Tibial artery (tissue), 4 donors: ENCODE data around the gene CRKL.

ENCODE experiments used
- DNase-seq, 2 donors: peaks; one replicate each; pipeline ENCODE4 v3.0.0-alpha.2; 2019
- H3K27ac ChIP-seq, 2 donors: fragments of 200-600 bp; sonication (generic) in 1 of 2; 1 replicate in 1 of 2; 2 replicates in 1 of 2; pipeline ENCODE4 v1.5.1; 2018 to 2019; ENCODE audit warnings: mild to moderate bottlenecking in 1 of 2
- H3K27me3 ChIP-seq, 2 donors: fragments of 200-600 bp; sonication (generic) in 1 of 2; one replicate each; pipeline versions ENCODE4 v1.5.1 to v1.6.0; 2016 to 2019
- H3K36me3 ChIP-seq, 3 donors: fragments of 200-600 bp; sonication (generic) in 2 of 3; one replicate each; pipeline ENCODE4 v1.5.1; 2016 to 2019; ENCODE audit warnings: mild to moderate bottlenecking in 2 of 3
- H3K4me1 ChIP-seq, 4 donors: fragments of 200-600 bp; sonication (generic) in 2 of 4; 1 replicate in 3 of 4; 2 replicates in 1 of 4; pipeline ENCODE4 v1.5.1; 2016 to 2019
- H3K4me3 ChIP-seq, 2 donors: fragments of 200-600 bp; sonication (generic) in 1 of 2; 1 replicate in 1 of 2; 2 replicates in 1 of 2; pipeline ENCODE4 v1.5.1; 2018 to 2019; ENCODE audit warnings: mild to moderate bottlenecking in 2 of 2
- H3K9me3 ChIP-seq, 3 donors: fragments of 200-600 bp; sonication (generic) in 1 of 3; one replicate each; pipeline ENCODE4 v1.5.1; 2016 to 2019
- intact Hi-C: fragments of 100-400 bp; cut with DNase I; formaldehyde crosslinking; loops from one replicate; pipeline ENCODE4 v1.15.0; 2023; ENCODE audit warnings: low total_unique reads
- TF ChIP-seq, protein P1 (sequence below), 2 experiments: fragments of 200-600 bp in 1 of 2; fragments of 450-650 bp in 1 of 2; IDR thresholded peaks; one replicate each; pipeline ENCODE4 v1.5.1; 2017 to 2019; ENCODE audit warnings: antibody characterized with exemption in 2 of 2, mild to moderate bottlenecking in 1 of 2, moderate library complexity in 1 of 2

The CRKL gene

DNA sequence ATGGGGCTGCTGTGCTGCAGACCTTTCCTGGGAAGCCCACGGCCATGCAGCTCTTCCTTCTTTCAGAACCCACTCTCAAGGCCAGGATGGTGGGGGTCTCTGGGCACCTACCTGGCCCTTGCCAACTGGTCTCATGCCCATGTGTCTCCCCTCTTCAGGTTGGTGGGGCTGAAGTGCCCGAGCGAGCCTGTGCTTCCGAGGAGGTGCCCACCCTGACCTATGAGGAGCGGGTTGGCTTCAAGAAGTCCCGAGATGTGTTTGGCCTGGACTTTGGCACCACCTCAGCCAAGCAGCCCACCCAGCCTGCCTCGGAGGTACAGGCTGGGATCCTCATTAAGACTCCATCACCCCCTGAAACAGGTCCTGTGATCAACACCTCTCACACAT, 74.8 kb downstream of the CRKL start:
- DNase-seq = no peak
- Histone ChIP-seq H3K36me3 (peaks cover 33 to 97% (median 65%) of the 10 kb centered on the region in 3 donors), H3K4me3 (no peak overlapping the region), H3K4me1 (no peaks in the 10 kb centered on the region), H3K27ac (no peak overlapping the region), H3K9me3 (no peaks in the 10 kb centered on the region), H3K27me3 (no peaks in the 10 kb centered on the region)
- intact Hi-C loops = no loop called here
- TF ChIP-seq, protein P1, sequence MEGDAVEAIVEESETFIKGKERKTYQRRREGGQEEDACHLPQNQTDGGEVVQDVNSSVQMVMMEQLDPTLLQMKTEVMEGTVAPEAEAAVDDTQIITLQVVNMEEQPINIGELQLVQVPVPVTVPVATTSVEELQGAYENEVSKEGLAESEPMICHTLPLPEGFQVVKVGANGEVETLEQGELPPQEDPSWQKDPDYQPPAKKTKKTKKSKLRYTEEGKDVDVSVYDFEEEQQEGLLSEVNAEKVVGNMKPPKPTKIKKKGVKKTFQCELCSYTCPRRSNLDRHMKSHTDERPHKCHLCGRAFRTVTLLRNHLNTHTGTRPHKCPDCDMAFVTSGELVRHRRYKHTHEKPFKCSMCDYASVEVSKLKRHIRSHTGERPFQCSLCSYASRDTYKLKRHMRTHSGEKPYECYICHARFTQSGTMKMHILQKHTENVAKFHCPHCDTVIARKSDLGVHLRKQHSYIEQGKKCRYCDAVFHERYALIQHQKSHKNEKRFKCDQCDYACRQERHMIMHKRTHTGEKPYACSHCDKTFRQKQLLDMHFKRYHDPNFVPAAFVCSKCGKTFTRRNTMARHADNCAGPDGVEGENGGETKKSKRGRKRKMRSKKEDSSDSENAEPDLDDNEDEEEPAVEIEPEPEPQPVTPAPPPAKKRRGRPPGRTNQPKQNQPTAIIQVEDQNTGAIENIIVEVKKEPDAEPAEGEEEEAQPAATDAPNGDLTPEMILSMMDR (IDR thresholded peaks at IDR 0.05) = no peak

GRCh38 chr22:20992456-20993303, 75.5 kb downstream of the CRKL start:
- no peaks in the 10 kb centered on the region for H3K4me1 ChIP-seq
- H3K27ac ChIP-seq = no peak overlapping the region
- H3K4me3 ChIP-seq = no peak overlapping the region
- TF ChIP-seq, protein P1 (IDR thresholded peaks at IDR 0.05) = no peak
- no peak for DNase-seq
- peaks cover 28 to 97% (median 63%) of the 10 kb centered on the region in 3 donors for H3K36me3 ChIP-seq
- intact Hi-C loops = no loop called here
- no peaks in the 10 kb centered on the region for H3K9me3 ChIP-seq
- H3K27me3 ChIP-seq = no peaks in the 10 kb centered on the region

GRCh38 chr22:20993304-20994127, 76.3 kb downstream of the CRKL start:
- H3K4me3 ChIP-seq = no peak overlapping the region
- intact Hi-C loops = no loop called here
- DNase-seq = no peak
- H3K27me3 ChIP-seq = no peaks in the 10 kb centered on the region
- no peaks in the 10 kb centered on the region for H3K9me3 ChIP-seq
- no peaks in the 10 kb centered on the region for H3K4me1 ChIP-seq
- TF ChIP-seq, protein P1 (IDR thresholded peaks at IDR 0.05) = no peak
- H3K27ac ChIP-seq = no peak overlapping the region
- peaks cover 25 to 97% (median 63%) of the 10 kb centered on the region in 3 donors for H3K36me3 ChIP-seq

DNA sequence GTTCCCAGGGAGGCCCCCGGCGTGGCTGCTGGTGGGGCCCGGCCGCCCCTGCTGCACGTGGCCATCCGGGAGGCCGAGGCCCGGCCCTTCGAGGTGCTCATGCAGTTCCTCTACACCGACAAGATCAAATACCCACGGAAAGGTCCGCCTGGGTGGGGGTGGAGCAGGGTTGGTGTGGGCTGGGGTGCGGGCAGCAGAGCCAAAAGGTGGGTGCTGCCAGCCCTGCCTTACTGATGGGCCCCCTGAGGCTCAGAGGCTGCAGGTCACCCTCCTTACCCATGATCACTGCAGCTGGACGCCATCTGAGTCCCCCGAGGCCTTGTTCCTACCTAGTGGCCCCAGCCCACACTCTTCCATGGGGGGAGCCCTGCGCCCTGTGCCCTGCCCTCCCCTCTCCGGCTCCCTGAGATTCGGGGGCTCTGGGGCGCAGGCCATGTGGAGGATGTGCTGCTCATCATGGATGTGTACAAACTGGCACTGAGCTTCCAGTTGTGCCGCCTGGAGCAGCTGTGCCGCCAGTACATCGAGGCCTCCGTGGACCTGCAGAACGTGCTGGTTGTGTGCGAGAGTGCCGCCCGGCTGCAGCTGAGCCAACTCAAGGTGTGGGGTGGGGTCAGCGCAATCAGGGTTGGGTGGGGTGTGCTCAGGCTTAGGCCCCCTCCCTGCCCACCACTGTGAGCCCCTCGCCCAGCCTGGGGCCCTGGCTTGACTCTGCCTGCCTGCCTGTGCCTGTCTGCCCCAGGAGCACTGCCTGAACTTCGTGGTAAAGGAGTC, 77.1 kb downstream of the CRKL start:
- Histone ChIP-seq H3K36me3 (peaks cover 25 to 94% (median 67%) of the 10 kb centered on the region in 3 donors), H3K9me3 (no peaks in the 10 kb centered on the region), H3K27ac (no peak overlapping the region), H3K4me3 (no peak overlapping the region), H3K27me3 (no peaks in the 10 kb centered on the region), H3K4me1 (peaks cover 0 to 3% (median under 1%) of the 10 kb centered on the region in 4 donors)
- TF ChIP-seq, protein P1 (IDR thresholded peaks at IDR 0.05) = no peak
- no peak for DNase-seq
- intact Hi-C loops = no loop called here

DNA sequence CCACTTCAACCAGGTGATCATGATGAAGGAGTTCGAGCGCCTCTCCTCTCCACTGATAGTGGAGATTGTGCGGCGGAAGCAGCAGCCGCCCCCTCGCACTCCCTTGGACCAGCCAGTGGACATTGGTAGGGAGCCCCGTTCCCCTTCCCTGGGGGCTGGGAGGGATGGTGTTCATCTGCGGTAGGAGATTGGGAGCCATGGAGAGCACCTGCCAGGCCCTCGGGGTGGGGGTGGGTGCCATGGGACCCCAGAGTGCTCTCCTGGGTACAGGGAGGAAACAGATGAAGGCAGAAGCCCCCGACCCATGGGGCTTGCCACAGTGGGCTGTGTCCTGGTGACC, 77.7 kb downstream of the CRKL start:
- intact Hi-C loops = loop anchor here (5.0 kb wide), 1 partner anchor 78 kb away; the partner anchor contains the start of gene CRKL
- H3K27ac ChIP-seq = no peak overlapping the region
- TF ChIP-seq, protein P1 (IDR thresholded peaks at IDR 0.05) = no peak
- DNase-seq = no peak
- no peaks in the 10 kb centered on the region for H3K27me3 ChIP-seq
- H3K4me1 ChIP-seq = peaks cover 0 to 8% (median 6%) of the 10 kb centered on the region in 4 donors
- H3K36me3 ChIP-seq = peaks cover 25 to 94% (median 73%) of the 10 kb centered on the region in 3 donors
- H3K4me3 ChIP-seq = no peak overlapping the region
- no peaks in the 10 kb centered on the region for H3K9me3 ChIP-seq
